IPS-18c (cell line): ENCODE measurements around the gene GRIN2A.

Experiments used
- H3K4me3 ChIP-seq: 2 replicates; pipeline ENCODE4 v1.7.0; 2013; ENCODE audit warnings: low read depth, mild to moderate bottlenecking, low read length, moderate library complexity; ENCODE audit not compliant: insufficient read depth
- H3K9me3 ChIP-seq: one replicate; pipeline ENCODE4 v1.6.1; 2013; ENCODE audit warnings: mild to moderate bottlenecking, low read length, moderate library complexity; ENCODE audit not compliant: control insufficient read depth, insufficient read depth

Gene GRIN2A

DNA sequence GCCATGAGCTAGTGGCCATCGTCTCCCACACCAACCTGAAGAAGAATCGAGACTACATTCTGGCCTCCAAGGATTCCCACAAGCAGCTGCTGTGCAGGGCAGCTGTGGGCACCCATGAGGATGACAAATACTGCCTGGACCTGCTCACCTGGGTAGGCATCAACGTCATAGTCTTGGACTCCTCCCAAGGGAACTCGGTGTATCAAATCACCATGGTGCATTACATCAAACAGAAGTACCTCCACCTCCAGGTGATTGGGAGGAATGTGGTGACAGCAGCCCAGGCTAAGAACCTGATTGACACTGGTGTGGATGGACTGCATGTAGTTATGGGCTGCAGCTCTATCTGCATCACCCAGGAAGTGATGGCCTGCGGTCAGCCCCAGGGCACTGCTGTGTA is 70.2 kb downstream of the GRIN2A start:
- Histone ChIP-seq H3K9me3 (no peaks in the 10 kb centered on the region), H3K4me3 (no peak overlapping the region)

DNA sequence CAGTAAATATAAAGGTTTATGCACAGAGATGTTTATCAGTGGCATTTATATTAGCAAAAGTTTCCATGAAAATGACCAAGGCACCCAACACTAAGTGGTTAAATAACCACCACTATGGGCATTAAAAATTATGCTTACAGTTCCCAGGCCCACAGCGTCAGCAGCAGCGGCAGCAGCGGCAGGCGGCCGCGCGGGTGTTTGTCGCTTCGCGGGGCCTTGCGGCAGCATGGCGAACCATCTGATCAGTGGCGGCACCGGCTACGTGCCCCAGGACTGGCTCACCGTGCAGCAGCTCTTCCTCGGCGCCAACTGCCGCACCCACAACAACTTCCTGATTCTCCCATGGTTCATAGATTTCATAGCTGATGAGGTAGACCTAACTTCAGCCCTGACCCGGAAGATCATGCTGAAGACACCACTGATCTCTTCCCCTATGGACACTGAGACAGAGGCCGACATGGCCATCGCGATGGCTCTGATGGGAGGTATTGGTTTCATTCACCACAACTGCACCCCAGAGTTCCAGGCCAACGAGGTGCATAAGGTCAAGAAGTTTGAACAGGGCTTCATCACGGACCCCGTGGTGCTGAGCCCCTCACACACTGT is 71.0 kb downstream of the GRIN2A start:
- Histone ChIP-seq H3K9me3 (no peaks in the 10 kb centered on the region), H3K4me3 (no peak overlapping the region)

GRCh38 chr16:10110552-10110951 is 71.7 kb downstream of the GRIN2A start:
- no peak overlapping the region for H3K4me3 ChIP-seq
- H3K9me3 ChIP-seq, result no peaks in the 10 kb centered on the region

- no peak overlapping the region for H3K4me3 ChIP-seq
- no peaks in the 10 kb centered on the region for H3K9me3 ChIP-seq
Measured at GRCh38 chr16:10107081-10107480, 75.1 kb downstream of the GRIN2A start.

- H3K4me3 ChIP-seq, result no peak overlapping the region
- H3K9me3 ChIP-seq, result no peaks in the 10 kb centered on the region
Measured at GRCh38 chr16:10103700-10104099, 78.5 kb downstream of the GRIN2A start.

- H3K4me3 ChIP-seq, result no peak overlapping the region
- no peaks in the 10 kb centered on the region for H3K9me3 ChIP-seq
Measured at GRCh38 chr16:10103118-10103517, 79.1 kb downstream of the GRIN2A start.

DNA sequence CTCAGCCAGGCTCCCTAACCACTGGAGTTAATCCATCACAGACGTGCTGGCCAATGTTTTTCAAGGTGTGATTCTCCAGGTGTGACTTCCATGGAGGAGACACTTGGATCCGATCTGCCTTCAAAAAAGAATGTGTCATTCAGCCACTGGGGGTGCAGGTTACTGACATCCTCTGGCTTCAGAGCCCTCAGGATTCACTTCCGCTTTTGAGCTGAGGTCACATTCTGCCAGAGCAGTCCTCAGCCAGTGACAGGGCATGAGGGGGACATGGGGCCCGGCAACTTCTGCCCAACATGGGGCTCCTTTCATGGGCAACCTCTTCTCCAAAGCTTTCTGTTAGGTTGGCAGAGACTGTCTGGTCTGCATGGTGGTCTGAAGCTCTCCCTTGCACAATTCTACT is 81.4 kb downstream of the GRIN2A start:
- no peak overlapping the region for H3K4me3 ChIP-seq

GRCh38 chr16:10098991-10099390 is 83.2 kb downstream of the GRIN2A start:
- H3K9me3 ChIP-seq, result peaks cover 3% of the 10 kb centered on the region
- no peak overlapping the region for H3K4me3 ChIP-seq

More for the DNA sequence above, 81.4 kb downstream of the GRIN2A start:
- H3K9me3 ChIP-seq, result peaks cover 3% of the 10 kb centered on the region

DNA sequence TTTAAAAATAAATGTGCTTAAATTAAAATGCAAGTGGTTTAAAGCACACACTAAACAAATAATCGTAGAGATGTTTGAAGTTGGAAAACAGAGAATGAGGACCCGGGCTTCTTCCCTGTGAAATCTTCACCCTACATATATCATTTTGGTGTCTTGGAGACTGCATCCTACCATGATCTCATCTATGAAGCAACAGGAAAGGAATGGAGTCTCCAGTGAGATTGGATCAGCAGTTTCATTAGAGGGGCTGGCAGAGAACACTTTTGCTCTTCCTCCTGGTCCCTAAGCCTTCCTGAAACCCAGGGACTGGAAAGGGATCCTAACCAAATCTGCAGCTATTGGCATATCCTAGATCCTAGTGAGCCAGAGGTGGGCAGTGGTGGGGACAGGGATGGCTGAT is 85.0 kb downstream of the GRIN2A start:
- H3K9me3 ChIP-seq, result peaks cover 3% of the 10 kb centered on the region
- no peak overlapping the region for H3K4me3 ChIP-seq

DNA sequence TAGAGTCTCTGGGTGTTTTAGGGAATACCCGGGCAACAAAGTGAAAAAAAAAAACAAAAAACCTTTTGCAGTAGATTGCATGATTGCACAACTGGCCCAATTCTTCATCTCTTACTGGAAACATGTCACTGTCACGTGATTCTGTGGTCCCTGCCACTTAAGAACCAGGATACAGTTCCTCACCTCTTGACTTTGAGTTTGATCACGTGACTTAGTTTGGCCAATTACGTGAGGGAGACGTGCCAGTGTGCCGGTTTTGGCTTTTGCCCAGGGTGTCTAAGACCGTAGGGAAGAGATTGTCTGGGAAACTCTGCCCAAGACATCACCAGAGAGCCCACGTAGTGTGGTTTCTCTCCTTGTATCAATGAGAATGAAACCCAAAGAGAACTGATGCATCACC is 88.7 kb downstream of the GRIN2A start:
- H3K4me3 ChIP-seq, result no peak overlapping the region
- peaks cover 3% of the 10 kb centered on the region for H3K9me3 ChIP-seq

GRCh38 chr16:10090816-10091215 is 91.4 kb downstream of the GRIN2A start:
- no peak overlapping the region for H3K4me3 ChIP-seq
- H3K9me3 ChIP-seq, result peaks cover under 1% of the 10 kb centered on the region

DNA sequence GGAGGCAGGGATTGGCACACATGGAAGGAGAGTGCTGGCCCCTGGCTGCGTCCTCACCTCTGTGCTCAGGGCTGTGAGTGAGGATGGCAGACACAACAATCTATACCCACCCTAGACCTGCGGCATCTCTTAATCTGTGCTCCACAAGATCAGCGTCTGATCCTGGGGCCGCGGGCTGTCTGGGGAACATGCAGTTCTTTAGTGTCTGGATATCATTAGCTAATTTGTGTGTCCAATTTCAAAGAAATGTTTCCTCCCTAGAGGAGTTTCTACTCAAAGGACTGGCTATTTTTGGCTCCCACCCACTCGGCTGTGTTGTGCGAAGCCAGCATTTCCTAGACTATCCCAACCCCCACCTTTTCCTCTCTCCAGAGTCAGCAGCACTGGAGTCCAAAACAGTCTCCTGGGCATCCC is 93.8 kb downstream of the GRIN2A start:
- Histone ChIP-seq H3K9me3 (no peaks in the 10 kb centered on the region), H3K4me3 (no peak overlapping the region)

- H3K4me3 ChIP-seq, result no peak overlapping the region
- no peaks in the 10 kb centered on the region for H3K9me3 ChIP-seq
Measured at GRCh38 chr16:10087151-10087550, 95.1 kb downstream of the GRIN2A start.

GRCh38 chr16:10086620-10087019 is 95.6 kb downstream of the GRIN2A start:
- H3K4me3 ChIP-seq, result no peak overlapping the region
- H3K9me3 ChIP-seq, result no peaks in the 10 kb centered on the region

DNA sequence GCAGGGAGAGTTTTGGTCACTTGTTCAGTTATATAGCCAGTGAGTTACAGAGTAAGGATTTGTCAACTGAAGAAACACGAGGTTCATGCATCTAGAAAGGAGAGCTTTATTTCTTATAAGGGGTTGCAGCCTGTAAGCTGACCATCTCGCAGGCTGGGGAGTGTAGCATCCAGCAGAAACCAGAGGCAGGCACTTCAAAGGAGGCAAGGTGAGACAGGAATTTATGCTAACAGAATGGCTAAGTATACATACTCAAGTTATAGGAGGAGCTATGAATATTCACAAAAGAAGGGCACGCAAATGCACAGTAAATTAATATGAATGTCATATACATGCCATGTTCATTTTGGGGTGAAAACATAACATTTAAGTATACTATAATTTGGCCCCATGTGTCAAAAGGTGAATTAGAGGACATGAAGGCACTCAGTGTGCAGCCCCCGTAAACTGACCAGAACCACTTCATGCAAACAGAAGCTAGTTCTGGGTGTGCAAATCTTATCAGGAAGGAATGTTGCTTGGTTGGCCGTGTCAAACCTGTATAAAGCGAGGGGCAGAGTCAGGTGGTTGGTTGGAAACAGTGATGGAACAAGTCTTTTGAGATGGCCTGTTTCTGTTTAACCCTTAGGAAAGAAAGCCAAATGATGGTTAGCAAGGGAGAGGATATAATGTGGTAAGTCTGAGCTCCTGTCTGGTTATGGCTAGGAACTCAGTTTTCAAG is 97.0 kb downstream of the GRIN2A start:
- Histone ChIP-seq H3K9me3 (no peaks in the 10 kb centered on the region), H3K4me3 (no peak overlapping the region)

DNA sequence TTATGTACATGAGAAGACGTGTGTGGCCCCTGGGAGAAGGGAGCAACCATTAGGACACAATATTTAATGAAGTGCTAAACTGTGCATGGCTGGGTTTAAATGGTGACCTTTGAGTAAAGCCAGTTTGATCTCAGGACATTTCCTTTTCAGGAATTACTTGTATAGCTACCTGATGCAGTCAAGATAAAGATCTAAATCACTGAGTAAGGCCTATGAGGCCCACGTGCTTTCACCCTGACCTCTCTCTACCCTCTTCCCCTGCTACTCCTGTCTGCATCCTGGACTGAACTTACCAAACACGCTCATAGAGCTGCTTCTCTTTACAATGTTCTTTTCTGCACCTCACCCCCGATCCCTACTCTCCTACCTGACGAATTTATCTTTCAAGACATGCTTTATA is 98.9 kb downstream of the GRIN2A start:
- Histone ChIP-seq H3K9me3 (no peaks in the 10 kb centered on the region), H3K4me3 (no peak overlapping the region)

- Histone ChIP-seq H3K4me3 (no peak overlapping the region), H3K9me3 (no peaks in the 10 kb centered on the region)
Measured at GRCh38 chr16:10081201-10081940, 100.9 kb downstream of the GRIN2A start.

GRCh38 chr16:10080051-10080772 is 102.0 kb downstream of the GRIN2A start:
- Histone ChIP-seq H3K4me3 (no peak overlapping the region), H3K9me3 (no peaks in the 10 kb centered on the region)
